Adipocyte (in vitro differentiated cells): ENCODE results near the gene DZIP3.
"Not testable (repeated sequence)": the region's sequence is repeated elsewhere in the genome, so short reads cannot be mapped to it uniquely, and the experiment has no call there.

Source experiments
- DNase-seq: peaks from one replicate; pipeline ENCODE4 v3.0.0-alpha.2; 2015; ENCODE audit warnings: low read depth
- H3K27me3 ChIP-seq: replicated peaks from 2 replicates; pipeline ENCODE4 v1.7.0; 2013; ENCODE audit warnings: mild to moderate bottlenecking, low read length, moderate library complexity; ENCODE audit not compliant: control insufficient read depth, insufficient read depth
- H3K36me3 ChIP-seq: 2 replicates; pipeline ENCODE4 v1.7.0; 2013; ENCODE audit warnings: low read length, mild to moderate bottlenecking, moderate library complexity; ENCODE audit not compliant: control insufficient read depth, insufficient read depth, severe bottlenecking
- H3K4me1 ChIP-seq: 2 replicates; pipeline ENCODE4 v1.7.0; 2013; ENCODE audit warnings: mild to moderate bottlenecking, low read length, moderate library complexity; ENCODE audit not compliant: control insufficient read depth, insufficient read depth
- H3K4me3 ChIP-seq: 2 replicates; pipeline ENCODE4 v1.7.0; 2013; ENCODE audit warnings: mild to moderate bottlenecking, low read length, moderate library complexity
- H3K9ac ChIP-seq: 2 replicates; pipeline ENCODE4 v1.7.0; 2013; ENCODE audit warnings: mild to moderate bottlenecking, low read length, moderate library complexity
- H3K9me3 ChIP-seq: 2 replicates; pipeline ENCODE4 v1.7.0; 2013; ENCODE audit warnings: mild to moderate bottlenecking, low read length, moderate library complexity; ENCODE audit not compliant: control insufficient read depth

Gene DZIP3

GRCh38 chr3:108602249-108602934 is 12.9 kb downstream of the DZIP3 start:
- Histone ChIP-seq H3K4me3 (no peak overlapping the region), H3K9ac (no peak overlapping the region)
- no peak for DNase-seq

GRCh38 chr3:108602935-108603294 is 13.4 kb downstream of the DZIP3 start:
- no peaks in the 10 kb centered on the region for H3K36me3 ChIP-seq
- H3K4me1 ChIP-seq, result peaks cover 4% of the 10 kb centered on the region
- H3K27me3 ChIP-seq, result no peaks in the 10 kb centered on the region
- DNase-seq, result no peak
- no peaks in the 10 kb centered on the region for H3K9me3 ChIP-seq
- no peak overlapping the region for H3K9ac ChIP-seq
- no peak overlapping the region for H3K4me3 ChIP-seq

More at GRCh38 chr3:108602249-108602934, 12.9 kb downstream of the DZIP3 start:
- Histone ChIP-seq H3K4me1 (peaks cover 4% of the 10 kb centered on the region), H3K36me3 (no peaks in the 10 kb centered on the region), H3K9me3 (no peaks in the 10 kb centered on the region), H3K27me3 (no peaks in the 10 kb centered on the region)

GRCh38 chr3:108603691-108604090 is 14.2 kb downstream of the DZIP3 start:
- no peaks in the 10 kb centered on the region for H3K36me3 ChIP-seq
- no peaks in the 10 kb centered on the region for H3K9me3 ChIP-seq
- H3K4me1 ChIP-seq, result peaks cover 4% of the 10 kb centered on the region
- H3K9ac ChIP-seq, result no peak overlapping the region
- peak; percentile 22 for DNase-seq
- H3K4me3 ChIP-seq, result no peak overlapping the region
- no peaks in the 10 kb centered on the region for H3K27me3 ChIP-seq

GRCh38 chr3:108605028-108605427 is 15.5 kb downstream of the DZIP3 start:
- H3K4me1 ChIP-seq, result peaks cover 4% of the 10 kb centered on the region
- no peak overlapping the region for H3K9ac ChIP-seq
- H3K27me3 ChIP-seq, result no peaks in the 10 kb centered on the region
- H3K9me3 ChIP-seq, result no peaks in the 10 kb centered on the region
- no peaks in the 10 kb centered on the region for H3K36me3 ChIP-seq
- H3K4me3 ChIP-seq, result no peak overlapping the region
- DNase-seq, result no peak

GRCh38 chr3:108605491-108605890 is 16.0 kb downstream of the DZIP3 start:
- DNase-seq, result no peak
- Histone ChIP-seq H3K36me3 (peaks cover 3% of the 10 kb centered on the region), H3K9me3 (no peaks in the 10 kb centered on the region), H3K4me1 (peaks cover 4% of the 10 kb centered on the region), H3K4me3 (no peak overlapping the region), H3K9ac (no peak overlapping the region), H3K27me3 (no peaks in the 10 kb centered on the region)

- no peak overlapping the region for H3K9ac ChIP-seq
- H3K4me1 ChIP-seq, result peaks cover 3% of the 10 kb centered on the region
- DNase-seq, result no peak
- H3K9me3 ChIP-seq, result no peaks in the 10 kb centered on the region
- no peaks in the 10 kb centered on the region for H3K27me3 ChIP-seq
- peaks cover 5% of the 10 kb centered on the region for H3K36me3 ChIP-seq
- H3K4me3 ChIP-seq, result no peak overlapping the region
Measured at GRCh38 chr3:108608750-108609149, 19.2 kb downstream of the DZIP3 start.

- Histone ChIP-seq H3K36me3 (peaks cover 11% of the 10 kb centered on the region), H3K9me3 (no peaks in the 10 kb centered on the region), H3K9ac (no peak overlapping the region), H3K4me3 (no peak overlapping the region), H3K27me3 (no peaks in the 10 kb centered on the region), H3K4me1 (no peaks in the 10 kb centered on the region)
- no peak for DNase-seq
Measured at GRCh38 chr3:108610651-108611050, 21.1 kb downstream of the DZIP3 start.

- not testable (repeated sequence) for H3K9me3 ChIP-seq, H3K4me1 ChIP-seq, H3K4me3 ChIP-seq, DNase-seq, H3K36me3 ChIP-seq, H3K27me3 ChIP-seq, H3K9ac ChIP-seq
Measured at GRCh38 chr3:108616090-108616489, 26.6 kb downstream of the DZIP3 start.

GRCh38 chr3:108620250-108620649 is 30.7 kb downstream of the DZIP3 start:
- H3K4me3 ChIP-seq, result no peak overlapping the region
- H3K9ac ChIP-seq, result no peak overlapping the region
- H3K4me1 ChIP-seq, result no peaks in the 10 kb centered on the region
- H3K27me3 ChIP-seq, result no peaks in the 10 kb centered on the region
- H3K36me3 ChIP-seq, result no peaks in the 10 kb centered on the region
- DNase-seq, result no peak
- H3K9me3 ChIP-seq, result no peaks in the 10 kb centered on the region

GRCh38 chr3:108623504-108623903 is 34.0 kb downstream of the DZIP3 start:
- H3K4me1 ChIP-seq, result no peaks in the 10 kb centered on the region
- no peaks in the 10 kb centered on the region for H3K27me3 ChIP-seq
- H3K9ac ChIP-seq, result no peak overlapping the region
- no peaks in the 10 kb centered on the region for H3K9me3 ChIP-seq
- H3K36me3 ChIP-seq, result peaks cover 8% of the 10 kb centered on the region
- no peak overlapping the region for H3K4me3 ChIP-seq
- no peak for DNase-seq

- no peak for DNase-seq
- H3K4me1 ChIP-seq, result no peaks in the 10 kb centered on the region
- no peaks in the 10 kb centered on the region for H3K27me3 ChIP-seq
- H3K9me3 ChIP-seq, result no peaks in the 10 kb centered on the region
- peaks cover 17% of the 10 kb centered on the region for H3K36me3 ChIP-seq
- no peak overlapping the region for H3K4me3 ChIP-seq
- no peak overlapping the region for H3K9ac ChIP-seq
Measured at GRCh38 chr3:108629974-108630373, 40.5 kb downstream of the DZIP3 start.

GRCh38 chr3:108642526-108642925 is 53.0 kb downstream of the DZIP3 start:
- H3K27me3 ChIP-seq, result no peaks in the 10 kb centered on the region
- H3K9me3 ChIP-seq, result no peaks in the 10 kb centered on the region
- H3K9ac ChIP-seq, result no peak overlapping the region
- no peaks in the 10 kb centered on the region for H3K4me1 ChIP-seq
- no peak overlapping the region for H3K4me3 ChIP-seq
- H3K36me3 ChIP-seq, result peaks cover 17% of the 10 kb centered on the region
- no peak for DNase-seq
